HUES64 (cell line): ENCODE measurements around the gene RIMBP2.

Source experiments
- H3K27ac ChIP-seq: 2 replicates; pipeline ENCODE4 v1.7.0; 2013; ENCODE audit warnings: low read depth, low read length, inconsistent platforms
- H3K27me3 ChIP-seq: 2 replicates; pipeline ENCODE4 v1.6.1; 2013; ENCODE audit warnings: mild to moderate bottlenecking, low read length; ENCODE audit not compliant: insufficient read depth
- H3K36me3 ChIP-seq: 2 replicates; pipeline ENCODE4 v1.6.1; 2013; ENCODE audit warnings: mild to moderate bottlenecking, low read length; ENCODE audit not compliant: insufficient read depth
- H3K4me1 ChIP-seq: 2 replicates; pipeline ENCODE4 v1.6.1; 2013; ENCODE audit warnings: mild to moderate bottlenecking, low read length, moderate library complexity; ENCODE audit not compliant: insufficient read depth
- H3K4me3 ChIP-seq: 2 replicates; pipeline ENCODE4 v1.5.1; 2013; ENCODE audit warnings: mild to moderate bottlenecking, low read length, moderate library complexity
- H3K9ac ChIP-seq: 2 replicates; pipeline ENCODE4 v1.6.1; 2013; ENCODE audit warnings: mild to moderate bottlenecking, low read depth, low read length
- H3K9me3 ChIP-seq: 2 replicates; pipeline ENCODE4 v1.6.1; 2013; ENCODE audit warnings: low read depth, low read length; ENCODE audit not compliant: insufficient read depth
- WGBS: fragments of 150-250, 120-280 bp; methylation state at CpG from one replicate; pipeline ENCODE4 v1.1.7; 2013; ENCODE audit warnings: missing lambda C conversion rate; 5-methylcytosine and 5-hydroxymethylcytosine counted together

The RIMBP2 gene

DNA sequence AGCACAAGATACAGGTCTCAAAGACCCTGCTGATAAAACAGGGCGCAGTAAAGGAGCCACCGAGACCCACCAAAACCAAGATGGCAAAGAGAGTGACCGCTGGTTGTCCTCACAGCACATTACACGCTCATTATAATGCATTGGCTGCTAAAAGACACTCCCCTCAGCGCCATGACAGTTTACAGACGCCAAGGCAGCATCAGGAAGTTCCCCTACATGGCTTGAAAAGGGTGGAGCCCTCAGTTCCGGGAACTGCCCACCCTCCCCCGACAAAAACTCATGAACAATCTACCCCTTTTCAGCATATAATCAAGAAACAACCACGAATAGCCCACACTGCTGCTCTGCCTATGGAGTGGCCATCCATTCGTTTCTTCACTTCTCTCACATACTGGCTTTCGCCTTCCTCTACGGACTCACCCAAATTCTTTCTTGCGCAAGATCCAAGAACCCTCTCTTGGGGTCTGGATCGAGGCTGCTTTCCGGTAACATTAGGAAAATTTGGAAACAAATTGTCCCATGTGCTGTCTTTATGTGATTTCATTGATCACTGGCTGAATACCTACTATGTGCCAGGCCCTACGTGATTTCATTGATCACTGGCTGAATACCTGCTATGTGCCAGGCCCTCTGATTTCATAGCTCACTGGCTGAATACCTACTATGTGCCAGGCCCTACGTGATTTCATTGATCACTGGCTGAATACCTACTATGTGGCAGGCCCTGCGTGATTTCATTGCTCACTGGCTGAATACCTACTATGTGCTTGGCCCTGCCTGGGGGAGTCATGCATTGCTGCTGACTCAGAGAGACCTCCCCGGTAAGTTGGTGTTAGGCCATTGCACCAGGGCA lies 252.1 kb downstream of the RIMBP2 start:
- Histone ChIP-seq H3K9ac (no peak overlapping the region), H3K9me3 (no peaks in the 10 kb centered on the region), H3K4me3 (no peak overlapping the region), H3K4me1 (peaks cover 7% of the 10 kb centered on the region), H3K36me3 (no peaks in the 10 kb centered on the region), H3K27me3 (no peaks in the 10 kb centered on the region), H3K27ac (no peak overlapping the region)
- WGBS = 77% methylated on average over 18 of the region's 19 CpGs

DNA sequence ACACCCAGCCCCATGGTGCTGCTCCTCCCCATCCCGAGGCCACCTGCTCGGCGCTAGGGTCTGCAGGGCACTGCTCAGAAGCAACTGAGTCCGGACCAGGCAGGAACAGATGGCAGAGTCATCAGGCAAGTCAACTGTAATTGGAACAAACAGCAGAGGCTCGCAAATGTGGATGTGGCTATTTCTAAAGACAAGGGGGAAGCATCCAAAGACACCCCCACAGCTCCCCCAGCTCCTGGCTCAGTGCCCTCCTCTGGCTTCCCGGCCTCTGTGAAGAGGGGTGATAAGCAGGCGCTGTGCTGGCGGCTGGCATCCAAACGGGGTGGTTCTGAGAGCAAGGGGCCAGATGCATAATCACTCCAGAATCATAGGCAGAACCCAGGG lies 252.8 kb downstream of the RIMBP2 start:
- WGBS = 90% methylated on average over 9 of the region's 9 CpGs
- no peak overlapping the region for H3K27ac ChIP-seq
- no peaks in the 10 kb centered on the region for H3K9me3 ChIP-seq
- no peaks in the 10 kb centered on the region for H3K27me3 ChIP-seq
- H3K4me1 ChIP-seq = peaks cover 7% of the 10 kb centered on the region
- no peaks in the 10 kb centered on the region for H3K36me3 ChIP-seq
- no peak overlapping the region for H3K9ac ChIP-seq
- no peak overlapping the region for H3K4me3 ChIP-seq

DNA sequence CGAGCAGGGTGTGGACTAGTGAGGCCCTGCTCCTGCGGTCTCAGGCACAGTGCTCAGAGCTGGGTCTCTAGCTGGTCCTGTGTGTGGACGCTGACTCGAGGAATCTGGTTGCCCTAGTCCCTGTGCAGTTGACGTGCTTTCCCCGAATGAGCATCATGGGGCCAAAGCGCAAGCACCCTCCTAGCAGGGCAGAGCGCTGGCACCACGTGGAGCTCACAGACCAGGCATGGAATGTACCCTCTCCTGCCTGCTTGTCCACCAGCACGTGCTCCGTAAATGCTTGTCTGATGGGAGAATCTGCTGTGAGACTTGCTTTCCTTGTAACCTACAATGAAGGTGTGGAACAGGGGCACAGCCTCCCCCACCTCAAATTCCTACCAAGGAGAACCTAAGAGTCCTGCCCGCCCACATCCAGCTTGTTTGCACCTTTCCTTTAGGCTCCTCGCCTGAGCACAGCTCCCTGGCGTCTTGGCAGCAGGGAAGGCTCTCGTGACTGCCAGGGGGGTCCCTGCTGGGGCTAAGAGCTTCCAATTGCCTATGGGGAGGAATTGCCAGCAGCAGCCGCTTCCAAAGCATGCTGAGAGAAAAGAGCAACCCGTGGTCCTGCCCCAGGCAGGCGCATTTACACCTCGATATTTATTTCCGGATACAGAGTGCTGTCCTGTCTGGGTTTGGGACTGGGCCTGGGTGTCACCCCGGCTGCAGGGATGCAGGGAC lies 253.4 kb downstream of the RIMBP2 start:
- Histone ChIP-seq H3K9ac (no peak overlapping the region), H3K27me3 (no peaks in the 10 kb centered on the region), H3K9me3 (no peaks in the 10 kb centered on the region), H3K4me3 (no peak overlapping the region), H3K4me1 (peaks cover 7% of the 10 kb centered on the region), H3K36me3 (no peaks in the 10 kb centered on the region), H3K27ac (no peak overlapping the region)
- WGBS = 88% methylated on average over 21 of the region's 21 CpGs

- peaks cover 7% of the 10 kb centered on the region for H3K4me1 ChIP-seq
- no peak overlapping the region for H3K9ac ChIP-seq
- H3K27ac ChIP-seq = no peak overlapping the region
- no peaks in the 10 kb centered on the region for H3K36me3 ChIP-seq
- no peaks in the 10 kb centered on the region for H3K27me3 ChIP-seq
- WGBS = 88% methylated on average over 22 of the region's 22 CpGs
- no peaks in the 10 kb centered on the region for H3K9me3 ChIP-seq
- no peak overlapping the region for H3K4me3 ChIP-seq
These were observed 254.1 kb downstream of the RIMBP2 start for GRCh38 chr12:130461839-130462557.

- Histone ChIP-seq H3K9me3 (no peaks in the 10 kb centered on the region), H3K36me3 (no peaks in the 10 kb centered on the region), H3K4me1 (peaks cover 2% of the 10 kb centered on the region), H3K27me3 (no peaks in the 10 kb centered on the region), H3K27ac (no peak overlapping the region), H3K9ac (no peak overlapping the region), H3K4me3 (no peak overlapping the region)
- 88% methylated on average over 7 of the region's 7 CpGs for WGBS
These were observed 254.7 kb downstream of the RIMBP2 start for GRCh38 chr12:130461447-130461815.

- no peak overlapping the region for H3K4me3 ChIP-seq
- H3K36me3 ChIP-seq = no peaks in the 10 kb centered on the region
- no peaks in the 10 kb centered on the region for H3K9me3 ChIP-seq
- H3K27me3 ChIP-seq = no peaks in the 10 kb centered on the region
- H3K4me1 ChIP-seq = no peaks in the 10 kb centered on the region
- no peak overlapping the region for H3K27ac ChIP-seq
- H3K9ac ChIP-seq = no peak overlapping the region
- WGBS = 93% methylated on average over 28 of the region's 28 CpGs
These were observed 255.3 kb downstream of the RIMBP2 start for GRCh38 chr12:130460611-130461446.

DNA sequence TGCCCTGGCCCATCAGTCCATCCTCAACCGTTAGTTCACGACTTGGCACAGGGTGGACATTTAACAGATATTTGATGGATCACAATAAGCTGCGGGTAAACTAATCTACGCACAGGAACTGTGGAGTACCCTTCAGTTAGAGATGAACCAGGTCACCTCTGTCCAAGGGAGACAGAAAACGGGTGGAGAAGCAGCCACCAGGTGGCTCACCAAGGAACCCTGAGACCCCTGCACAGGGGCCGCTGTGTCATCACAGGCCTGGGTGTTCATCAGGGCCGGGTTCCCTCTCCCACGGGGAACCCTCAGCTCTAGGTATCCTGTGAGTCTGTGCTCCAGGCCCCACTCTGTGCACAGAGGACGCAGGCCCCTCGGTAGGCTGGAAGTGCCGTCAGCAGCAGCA lies 256.2 kb downstream of the RIMBP2 start:
- 83% methylated on average over 11 of the region's 11 CpGs for WGBS
- Histone ChIP-seq H3K36me3 (no peaks in the 10 kb centered on the region), H3K4me3 (no peak overlapping the region), H3K9me3 (no peaks in the 10 kb centered on the region), H3K27ac (no peak overlapping the region), H3K4me1 (no peaks in the 10 kb centered on the region), H3K27me3 (no peaks in the 10 kb centered on the region), H3K9ac (no peak overlapping the region)

DNA sequence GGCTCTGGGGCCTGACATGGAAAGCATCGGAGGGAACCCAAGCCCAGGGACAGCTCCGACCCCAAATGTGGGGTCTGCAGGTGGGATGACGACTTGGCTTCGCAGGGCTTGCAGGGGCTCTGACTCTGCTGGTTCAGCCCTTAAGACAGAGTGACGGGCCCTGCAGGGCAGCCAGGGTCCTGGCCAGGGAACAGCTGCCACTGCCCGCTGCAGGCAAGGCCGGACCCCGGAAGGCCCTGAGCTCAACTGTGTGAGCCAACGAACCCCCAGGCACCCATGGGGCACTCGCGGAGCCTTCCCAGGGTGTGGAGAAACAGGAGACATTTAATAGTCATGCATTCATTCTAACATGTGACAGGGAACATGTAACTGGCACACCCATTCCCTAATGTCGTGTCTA lies 257.8 kb downstream of the RIMBP2 start:
- H3K36me3 ChIP-seq = no peaks in the 10 kb centered on the region
- WGBS = 82% methylated on average over 12 of the region's 12 CpGs
- no peaks in the 10 kb centered on the region for H3K4me1 ChIP-seq
- H3K9me3 ChIP-seq = no peaks in the 10 kb centered on the region
- no peak overlapping the region for H3K4me3 ChIP-seq
- no peak overlapping the region for H3K9ac ChIP-seq
- no peak overlapping the region for H3K27ac ChIP-seq
- no peaks in the 10 kb centered on the region for H3K27me3 ChIP-seq

- Histone ChIP-seq H3K27me3 (no peaks in the 10 kb centered on the region), H3K27ac (no peak overlapping the region), H3K9ac (no peak overlapping the region), H3K4me3 (no peak overlapping the region), H3K9me3 (no peaks in the 10 kb centered on the region), H3K36me3 (no peaks in the 10 kb centered on the region), H3K4me1 (no peaks in the 10 kb centered on the region)
- WGBS = 97% methylated on average over 9 of the region's 9 CpGs
These were observed 258.9 kb downstream of the RIMBP2 start for GRCh38 chr12:130457215-130457614.

- no peaks in the 10 kb centered on the region for H3K27me3 ChIP-seq
- no peaks in the 10 kb centered on the region for H3K9me3 ChIP-seq
- no peak overlapping the region for H3K9ac ChIP-seq
- H3K4me3 ChIP-seq = no peak overlapping the region
- WGBS = 94% methylated on average over 28 of the region's 28 CpGs
- H3K4me1 ChIP-seq = no peaks in the 10 kb centered on the region
- no peak overlapping the region for H3K27ac ChIP-seq
- H3K36me3 ChIP-seq = no peaks in the 10 kb centered on the region
These were observed 259.5 kb downstream of the RIMBP2 start for GRCh38 chr12:130456375-130457199.
